Progenitor cell of endocrine pancreas (in vitro differentiated cells): ENCODE data around the gene KANSL1. TPM values are rescaled to one million over a fixed set of nuclear protein-coding genes. Genes with fewer than 3 reads are reported as not detected.

Experiments used
- DNase-seq: peaks from one replicate; pipeline ENCODE4 v3.0.0; 2021; ENCODE audit warnings: low spot score; ENCODE audit not compliant: unreplicated experiment
- H3K27ac Mint-ChIP-seq: 2 replicates; pipeline ENCODE4 v1.8.0; 2021; ENCODE audit warnings: mild to moderate bottlenecking, moderate library complexity, mixed read lengths
- H3K27me3 Mint-ChIP-seq: 2 replicates; pipeline ENCODE4 v1.8.0; 2021; ENCODE audit warnings: mixed read lengths
- H3K36me3 Mint-ChIP-seq: 2 replicates; pipeline ENCODE4 v1.8.0; 2022; ENCODE audit warnings: mixed read lengths; ENCODE audit not compliant: insufficient read depth
- H3K4me1 Mint-ChIP-seq: 2 replicates; pipeline ENCODE4 v1.8.0; 2021; ENCODE audit warnings: low read depth, mixed read lengths
- H3K4me3 Mint-ChIP-seq: 2 replicates; pipeline ENCODE4 v1.8.0; 2021; ENCODE audit warnings: low read depth, mild to moderate bottlenecking, moderate library complexity, mixed read lengths
- H3K9me3 Mint-ChIP-seq: 2 replicates; pipeline ENCODE4 v1.8.0; 2021; ENCODE audit warnings: low read depth, mixed read lengths
- CTCF ChIP-seq: fragments of 200-600 bp; sonication (generic); IDR thresholded peaks from one replicate; pipeline ENCODE4 v1.5.0; 2021; ENCODE audit warnings: antibody characterized with exemption, mild to moderate bottlenecking; ENCODE audit not compliant: unreplicated experiment
- total RNA-seq: library from RNA; stranded (reverse); gene quantifications from 2 replicates; pipeline ENCODE4 v1.2.1, GENCODE V29; 2021

Gene KANSL1
- total RNA-seq, 1 donor from 2014 or later, result 173 TPM

DNA sequence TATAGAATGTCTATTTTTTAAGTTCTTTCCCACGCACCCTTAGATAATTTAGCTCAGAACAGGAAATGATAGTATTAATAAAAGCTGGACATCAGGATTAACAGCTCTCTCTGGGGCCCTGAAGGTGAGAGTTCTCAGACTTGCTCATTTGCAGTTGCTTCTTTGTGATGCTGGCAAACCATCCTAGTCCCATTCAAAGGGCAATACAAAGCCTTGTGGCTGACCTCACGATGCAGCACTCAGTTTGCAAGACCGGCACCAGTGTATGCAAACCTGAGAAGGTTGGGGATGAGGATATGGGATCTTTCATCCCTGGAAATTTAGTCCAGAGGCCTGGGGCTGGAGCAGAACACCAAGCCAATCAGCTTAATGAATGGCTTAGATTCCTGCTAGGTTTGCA is 164.9 kb downstream of the KANSL1 start:
- H3K27me3 Mint-ChIP-seq, result no peaks in the 10 kb centered on the region
- DNase-seq, result no peak
- peak overlapping the region; percentile 70 for H3K27ac Mint-ChIP-seq
- no peaks in the 10 kb centered on the region for H3K9me3 Mint-ChIP-seq
- peaks cover 37% of the 10 kb centered on the region for H3K36me3 Mint-ChIP-seq
- H3K4me1 Mint-ChIP-seq, result peaks cover 6% of the 10 kb centered on the region
- no peak for TF ChIP-seq CTCF
- no peak overlapping the region for H3K4me3 Mint-ChIP-seq

DNA sequence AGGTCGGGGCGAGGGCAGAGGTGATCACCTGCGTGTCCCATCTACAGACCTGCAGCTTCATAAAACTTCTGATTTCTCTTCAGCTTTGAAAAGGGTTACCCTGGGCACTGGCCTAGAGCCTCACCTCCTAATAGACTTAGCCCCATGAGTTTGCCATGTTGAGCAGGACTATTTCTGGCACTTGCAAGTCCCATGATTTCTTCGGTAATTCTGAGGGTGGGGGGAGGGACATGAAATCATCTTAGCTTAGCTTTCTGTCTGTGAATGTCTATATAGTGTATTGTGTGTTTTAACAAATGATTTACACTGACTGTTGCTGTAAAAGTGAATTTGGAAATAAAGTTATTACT is 165.3 kb downstream of the KANSL1 start:
- Mint-ChIP-seq H3K36me3 (peaks cover 37% of the 10 kb centered on the region), H3K4me1 (peaks cover 6% of the 10 kb centered on the region), H3K27ac (no peak overlapping the region), H3K9me3 (no peaks in the 10 kb centered on the region), H3K4me3 (no peak overlapping the region), H3K27me3 (no peaks in the 10 kb centered on the region)
- no peak for DNase-seq
- TF ChIP-seq CTCF, result no peak

DNA sequence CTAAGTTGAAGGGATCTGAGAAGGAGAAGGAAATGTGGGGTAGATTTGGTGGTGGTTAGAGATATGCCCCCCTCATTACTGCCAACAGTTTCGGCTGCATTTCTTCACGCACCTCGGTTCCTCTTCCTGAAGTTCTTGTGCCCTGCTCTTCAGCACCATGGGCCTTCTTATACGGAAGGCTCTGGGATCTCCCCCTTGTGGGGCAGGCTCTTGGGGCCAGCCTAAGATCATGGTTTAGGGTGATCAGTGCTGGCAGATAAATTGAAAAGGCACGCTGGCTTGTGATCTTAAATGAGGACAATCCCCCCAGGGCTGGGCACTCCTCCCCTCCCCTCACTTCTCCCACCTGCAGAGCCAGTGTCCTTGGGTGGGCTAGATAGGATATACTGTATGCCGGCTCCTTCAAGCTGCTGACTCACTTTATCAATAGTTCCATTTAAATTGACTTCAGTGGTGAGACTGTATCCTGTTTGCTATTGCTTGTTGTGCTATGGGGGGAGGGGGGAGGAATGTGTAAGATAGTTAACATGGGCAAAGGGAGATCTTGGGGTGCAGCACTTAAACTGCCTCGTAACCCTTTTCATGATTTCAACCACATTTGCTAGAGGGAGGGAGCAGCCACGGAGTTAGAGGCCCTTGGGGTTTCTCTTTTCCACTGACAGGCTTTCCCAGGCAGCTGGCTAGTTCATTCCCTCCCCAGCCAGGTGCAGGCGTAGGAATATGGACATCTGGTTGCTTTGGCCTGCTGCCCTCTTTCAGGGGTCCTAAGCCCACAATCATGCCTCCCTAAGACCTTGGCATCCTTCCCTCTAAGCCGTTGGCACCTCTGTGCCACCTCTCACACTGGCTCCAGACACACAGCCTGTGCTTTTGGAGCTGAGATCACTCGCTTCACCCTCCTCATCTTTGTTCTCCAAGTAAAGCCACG is 165.9 kb downstream of the KANSL1 start:
- no peaks in the 10 kb centered on the region for H3K9me3 Mint-ChIP-seq
- H3K27me3 Mint-ChIP-seq, result no peaks in the 10 kb centered on the region
- H3K4me3 Mint-ChIP-seq, result no peak overlapping the region
- TF ChIP-seq CTCF, result no peak
- H3K4me1 Mint-ChIP-seq, result peaks cover 6% of the 10 kb centered on the region
- H3K27ac Mint-ChIP-seq, result peak overlapping the region; percentile 59
- no peak for DNase-seq
- H3K36me3 Mint-ChIP-seq, result peaks cover 35% of the 10 kb centered on the region

GRCh38 chr17:46026166-46027047 is 166.8 kb downstream of the KANSL1 start:
- no peak for TF ChIP-seq CTCF
- Mint-ChIP-seq H3K36me3 (peaks cover 34% of the 10 kb centered on the region), H3K9me3 (no peaks in the 10 kb centered on the region), H3K27me3 (no peaks in the 10 kb centered on the region), H3K4me3 (no peak overlapping the region), H3K27ac (no peak overlapping the region), H3K4me1 (peaks cover 5% of the 10 kb centered on the region)
- DNase-seq, result no peak

GRCh38 chr17:46025510-46026165 is 167.6 kb downstream of the KANSL1 start:
- DNase-seq, result no peak
- H3K4me1 Mint-ChIP-seq, result peaks cover 5% of the 10 kb centered on the region
- H3K36me3 Mint-ChIP-seq, result peaks cover 29% of the 10 kb centered on the region
- peak overlapping the region; percentile 62 for H3K27ac Mint-ChIP-seq
- no peak overlapping the region for H3K4me3 Mint-ChIP-seq
- no peaks in the 10 kb centered on the region for H3K27me3 Mint-ChIP-seq
- no peak for TF ChIP-seq CTCF
- no peaks in the 10 kb centered on the region for H3K9me3 Mint-ChIP-seq
